Liver (tissue), 9 donors: ENCODE measurements around the gene MCF2L2. TPM values are rescaled to one million over a fixed set of nuclear protein-coding genes. Genes with fewer than 3 reads are reported as not detected.
"Not testable (repeated sequence)": the region's sequence is repeated elsewhere in the genome, so short reads cannot be mapped to it uniquely, and the experiment has no call there.

Source experiments
- DNase-seq: peaks from one replicate; pipeline ENCODE4 v3.0.0-alpha.2; 2017; ENCODE audit warnings: low spot score
- H3K27ac ChIP-seq, 2 donors: one replicate each; pipeline ENCODE4 v1.7.0; 2013; ENCODE audit warnings: inconsistent platforms in 2 of 2, low read length in 2 of 2, control low read depth in 1 of 2, low read depth in 1 of 2, mild to moderate bottlenecking in 1 of 2
- H3K27me3 ChIP-seq, 4 donors: one replicate each; pipeline versions ENCODE4 v1.6.1 to v1.7.0; 2013; ENCODE audit warnings: low read length in 3 of 4, inconsistent platforms in 1 of 4, mild to moderate bottlenecking in 1 of 4, moderate library complexity in 1 of 4; ENCODE audit not compliant: control insufficient read depth in 4 of 4, insufficient read depth in 4 of 4
- H3K36me3 ChIP-seq, 4 donors: one replicate each; pipeline versions ENCODE4 v1.6.1 to v1.7.0; 2013; ENCODE audit warnings: low read length in 3 of 4, mild to moderate bottlenecking in 3 of 4, low read depth in 1 of 4, moderate library complexity in 1 of 4; ENCODE audit not compliant: control insufficient read depth in 4 of 4, insufficient read depth in 3 of 4
- H3K4me1 ChIP-seq, 4 donors: one replicate each; pipeline versions ENCODE4 v1.6.1 to v1.7.0; 2013; ENCODE audit warnings: low read length in 3 of 4, mild to moderate bottlenecking in 3 of 4, moderate library complexity in 1 of 4; ENCODE audit not compliant: control insufficient read depth in 4 of 4, insufficient read depth in 4 of 4
- H3K4me3 ChIP-seq, 3 donors: one replicate each; pipeline versions ENCODE4 v1.6.1 to v1.7.0; 2013; ENCODE audit warnings: low read length in 3 of 3, control low read depth in 1 of 3, low read depth in 1 of 3, mild to moderate bottlenecking in 1 of 3
- H3K9ac ChIP-seq, 2 donors: one replicate each; pipeline ENCODE4 v1.7.0; 2013; ENCODE audit warnings: low read length in 2 of 2, mild to moderate bottlenecking in 2 of 2, moderate library complexity in 2 of 2, control low read depth in 1 of 2, low read depth in 1 of 2
- H3K9me3 ChIP-seq, 4 donors: one replicate each; pipeline versions ENCODE4 v1.6.1 to v1.7.0; 2013; ENCODE audit warnings: low read length in 3 of 4; ENCODE audit not compliant: control insufficient read depth in 4 of 4
- FOXA2 ChIP-seq: IDR thresholded peaks from 2 replicates; pipeline ENCODE4 v1.6.1; 2016; ENCODE audit warnings: antibody characterized with exemption
- NR2F2 ChIP-seq: IDR thresholded peaks from 2 replicates; pipeline ENCODE4 v1.6.1; 2016; ENCODE audit warnings: antibody characterized with exemption
- SP1 ChIP-seq: IDR thresholded peaks from 2 replicates; pipeline ENCODE4 v1.6.1; 2018; ENCODE audit warnings: antibody characterized with exemption, mild to moderate bottlenecking
- WGBS: extraction: QIAGEN DNeasy Blood & Tissue Kit; methylation state at CpG from one replicate; pipeline ENCODE4 v1.1.7; 2013; 5-methylcytosine and 5-hydroxymethylcytosine counted together
- polyA plus RNA-seq, 2 donors: library from polyadenylated mRNA; stranded (reverse) in 1 of 2; unstranded in 1 of 2; fragments of 200-250 nt in 1 of 2; fragments of >200 nt in 1 of 2; fragmentation: Nextera tagmentation in 1 of 2; extraction: Ambion mirVana in 1 of 2; gene quantifications; one replicate each; pipeline versions ENCODE4 v1.2.1 to v1.2.3, GENCODE V29; 2013 to 2015
- total RNA-seq, 2 donors: library from RNA; depleted of rRNA; stranded (reverse); fragments of >200 nt; gene quantifications; one replicate each; pipeline ENCODE4 v1.2.3, GENCODE V29; 2014
- TF ChIP-seq, protein P1 (sequence below): IDR thresholded peaks from 2 replicates; pipeline ENCODE4 v1.6.1; 2016; ENCODE audit warnings: antibody characterized with exemption, mild to moderate bottlenecking
- TF ChIP-seq, protein P2 (sequence below): IDR thresholded peaks from 2 replicates; pipeline ENCODE4 v1.6.1; 2016; ENCODE audit warnings: antibody characterized with exemption
- TF ChIP-seq, protein P3 (sequence below): fragments of 150-350 bp; IDR thresholded peaks from 2 replicates; pipeline ENCODE4 v1.5.1; 2017; ENCODE audit warnings: improper control_type of control experiment, low read depth, low read length; ENCODE audit not compliant: missing input control
- donor health status: healthy.
- donor health status: healthy.
- donor health status: healthy.
- donor health status: healthy.
- donor health status: healthy.

MCF2L2 gene
- total and polyA plus RNA-seq, 4 donors, result 0.02 to 0.47 (median 0.17) TPM; not detected in 1

DNA sequence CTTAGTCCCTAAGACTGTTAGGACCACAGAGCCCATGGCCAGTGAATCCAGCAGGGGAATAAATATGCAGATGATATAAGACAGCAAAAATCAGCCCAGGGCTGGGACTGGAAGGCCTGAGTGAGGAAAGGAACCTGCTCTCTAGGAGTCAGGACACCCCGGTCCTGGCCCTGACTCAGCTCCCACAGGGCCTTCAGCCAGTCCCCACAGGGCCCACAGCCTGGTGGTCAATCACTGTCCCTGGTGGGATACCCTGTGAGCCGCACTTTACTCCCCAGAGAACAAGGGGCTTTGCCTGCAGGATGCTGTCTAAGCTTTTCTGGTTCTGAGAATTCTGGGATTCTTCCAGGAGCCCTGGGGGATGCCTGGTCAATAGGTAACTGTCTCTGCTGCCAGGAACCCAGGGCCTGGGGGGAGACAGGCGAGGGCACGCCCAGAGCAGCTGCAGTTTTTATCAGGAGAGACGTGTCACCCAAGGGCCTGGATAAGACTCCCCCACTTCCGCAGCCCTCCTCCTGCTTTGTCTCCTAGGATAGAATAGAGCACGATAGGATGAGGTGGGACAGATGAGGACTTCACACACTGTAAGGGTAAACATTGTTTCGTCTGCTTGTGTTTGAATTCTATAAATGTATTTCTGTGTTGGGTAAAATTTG, 49.5 kb upstream of the MCF2L2 start:
- WGBS, result 94% methylated on average over 8 of the region's 8 CpGs
- no peak overlapping the region for H3K9ac ChIP-seq
- DNase-seq, result no peak
- no peaks in the 10 kb centered on the region for H3K27me3 ChIP-seq
- H3K27ac ChIP-seq, result no peak overlapping the region
- TF ChIP-seq, protein P1, sequence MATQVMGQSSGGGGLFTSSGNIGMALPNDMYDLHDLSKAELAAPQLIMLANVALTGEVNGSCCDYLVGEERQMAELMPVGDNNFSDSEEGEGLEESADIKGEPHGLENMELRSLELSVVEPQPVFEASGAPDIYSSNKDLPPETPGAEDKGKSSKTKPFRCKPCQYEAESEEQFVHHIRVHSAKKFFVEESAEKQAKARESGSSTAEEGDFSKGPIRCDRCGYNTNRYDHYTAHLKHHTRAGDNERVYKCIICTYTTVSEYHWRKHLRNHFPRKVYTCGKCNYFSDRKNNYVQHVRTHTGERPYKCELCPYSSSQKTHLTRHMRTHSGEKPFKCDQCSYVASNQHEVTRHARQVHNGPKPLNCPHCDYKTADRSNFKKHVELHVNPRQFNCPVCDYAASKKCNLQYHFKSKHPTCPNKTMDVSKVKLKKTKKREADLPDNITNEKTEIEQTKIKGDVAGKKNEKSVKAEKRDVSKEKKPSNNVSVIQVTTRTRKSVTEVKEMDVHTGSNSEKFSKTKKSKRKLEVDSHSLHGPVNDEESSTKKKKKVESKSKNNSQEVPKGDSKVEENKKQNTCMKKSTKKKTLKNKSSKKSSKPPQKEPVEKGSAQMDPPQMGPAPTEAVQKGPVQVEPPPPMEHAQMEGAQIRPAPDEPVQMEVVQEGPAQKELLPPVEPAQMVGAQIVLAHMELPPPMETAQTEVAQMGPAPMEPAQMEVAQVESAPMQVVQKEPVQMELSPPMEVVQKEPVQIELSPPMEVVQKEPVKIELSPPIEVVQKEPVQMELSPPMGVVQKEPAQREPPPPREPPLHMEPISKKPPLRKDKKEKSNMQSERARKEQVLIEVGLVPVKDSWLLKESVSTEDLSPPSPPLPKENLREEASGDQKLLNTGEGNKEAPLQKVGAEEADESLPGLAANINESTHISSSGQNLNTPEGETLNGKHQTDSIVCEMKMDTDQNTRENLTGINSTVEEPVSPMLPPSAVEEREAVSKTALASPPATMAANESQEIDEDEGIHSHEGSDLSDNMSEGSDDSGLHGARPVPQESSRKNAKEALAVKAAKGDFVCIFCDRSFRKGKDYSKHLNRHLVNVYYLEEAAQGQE, result no peak
- TF ChIP-seq NR2F2 (no peak), SP1 (no peak)
- TF ChIP-seq, protein P2, sequence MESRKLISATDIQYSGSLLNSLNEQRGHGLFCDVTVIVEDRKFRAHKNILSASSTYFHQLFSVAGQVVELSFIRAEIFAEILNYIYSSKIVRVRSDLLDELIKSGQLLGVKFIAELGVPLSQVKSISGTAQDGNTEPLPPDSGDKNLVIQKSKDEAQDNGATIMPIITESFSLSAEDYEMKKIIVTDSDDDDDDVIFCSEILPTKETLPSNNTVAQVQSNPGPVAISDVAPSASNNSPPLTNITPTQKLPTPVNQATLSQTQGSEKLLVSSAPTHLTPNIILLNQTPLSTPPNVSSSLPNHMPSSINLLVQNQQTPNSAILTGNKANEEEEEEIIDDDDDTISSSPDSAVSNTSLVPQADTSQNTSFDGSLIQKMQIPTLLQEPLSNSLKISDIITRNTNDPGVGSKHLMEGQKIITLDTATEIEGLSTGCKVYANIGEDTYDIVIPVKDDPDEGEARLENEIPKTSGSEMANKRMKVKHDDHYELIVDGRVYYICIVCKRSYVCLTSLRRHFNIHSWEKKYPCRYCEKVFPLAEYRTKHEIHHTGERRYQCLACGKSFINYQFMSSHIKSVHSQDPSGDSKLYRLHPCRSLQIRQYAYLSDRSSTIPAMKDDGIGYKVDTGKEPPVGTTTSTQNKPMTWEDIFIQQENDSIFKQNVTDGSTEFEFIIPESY, result no peak
- TF ChIP-seq, protein P3, sequence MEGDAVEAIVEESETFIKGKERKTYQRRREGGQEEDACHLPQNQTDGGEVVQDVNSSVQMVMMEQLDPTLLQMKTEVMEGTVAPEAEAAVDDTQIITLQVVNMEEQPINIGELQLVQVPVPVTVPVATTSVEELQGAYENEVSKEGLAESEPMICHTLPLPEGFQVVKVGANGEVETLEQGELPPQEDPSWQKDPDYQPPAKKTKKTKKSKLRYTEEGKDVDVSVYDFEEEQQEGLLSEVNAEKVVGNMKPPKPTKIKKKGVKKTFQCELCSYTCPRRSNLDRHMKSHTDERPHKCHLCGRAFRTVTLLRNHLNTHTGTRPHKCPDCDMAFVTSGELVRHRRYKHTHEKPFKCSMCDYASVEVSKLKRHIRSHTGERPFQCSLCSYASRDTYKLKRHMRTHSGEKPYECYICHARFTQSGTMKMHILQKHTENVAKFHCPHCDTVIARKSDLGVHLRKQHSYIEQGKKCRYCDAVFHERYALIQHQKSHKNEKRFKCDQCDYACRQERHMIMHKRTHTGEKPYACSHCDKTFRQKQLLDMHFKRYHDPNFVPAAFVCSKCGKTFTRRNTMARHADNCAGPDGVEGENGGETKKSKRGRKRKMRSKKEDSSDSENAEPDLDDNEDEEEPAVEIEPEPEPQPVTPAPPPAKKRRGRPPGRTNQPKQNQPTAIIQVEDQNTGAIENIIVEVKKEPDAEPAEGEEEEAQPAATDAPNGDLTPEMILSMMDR, result no peak
- H3K36me3 ChIP-seq, result no peaks in the 10 kb centered on the region
- H3K4me1 ChIP-seq, result peaks cover 2 to 13% (median 8%) of the 10 kb centered on the region in 4 donors
- H3K4me3 ChIP-seq, result no peak overlapping the region
- no peaks in the 10 kb centered on the region for H3K9me3 ChIP-seq

DNA sequence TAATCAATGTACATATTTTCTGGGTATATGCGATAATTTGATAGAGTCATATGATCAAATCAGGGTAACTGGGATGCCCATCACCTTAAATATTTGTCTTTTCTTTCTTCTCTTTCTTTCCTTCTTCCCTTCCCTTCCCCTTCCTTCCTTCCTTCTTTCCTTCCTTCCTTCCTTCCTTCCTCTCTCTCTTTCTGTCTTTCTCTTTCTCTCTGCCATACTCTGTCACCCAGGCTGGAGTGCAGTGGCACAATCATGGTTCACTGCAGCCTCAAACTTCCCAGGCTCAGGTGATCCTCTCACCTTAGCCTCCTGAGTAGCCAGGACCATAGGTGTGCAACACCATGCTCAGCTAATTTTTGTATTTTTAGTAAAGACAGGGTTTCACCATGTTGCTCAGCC, 47.3 kb upstream of the MCF2L2 start:
- H3K9me3 ChIP-seq, H3K27ac ChIP-seq, DNase-seq, H3K9ac ChIP-seq, H3K36me3 ChIP-seq, H3K27me3 ChIP-seq, H3K4me3 ChIP-seq: not testable (repeated sequence)
- 100% methylated on average over 1 of the region's 1 CpG for WGBS
- H3K4me1 ChIP-seq, result peaks cover 2 to 13% (median 10%) of the 10 kb centered on the region in 4 donors

DNA sequence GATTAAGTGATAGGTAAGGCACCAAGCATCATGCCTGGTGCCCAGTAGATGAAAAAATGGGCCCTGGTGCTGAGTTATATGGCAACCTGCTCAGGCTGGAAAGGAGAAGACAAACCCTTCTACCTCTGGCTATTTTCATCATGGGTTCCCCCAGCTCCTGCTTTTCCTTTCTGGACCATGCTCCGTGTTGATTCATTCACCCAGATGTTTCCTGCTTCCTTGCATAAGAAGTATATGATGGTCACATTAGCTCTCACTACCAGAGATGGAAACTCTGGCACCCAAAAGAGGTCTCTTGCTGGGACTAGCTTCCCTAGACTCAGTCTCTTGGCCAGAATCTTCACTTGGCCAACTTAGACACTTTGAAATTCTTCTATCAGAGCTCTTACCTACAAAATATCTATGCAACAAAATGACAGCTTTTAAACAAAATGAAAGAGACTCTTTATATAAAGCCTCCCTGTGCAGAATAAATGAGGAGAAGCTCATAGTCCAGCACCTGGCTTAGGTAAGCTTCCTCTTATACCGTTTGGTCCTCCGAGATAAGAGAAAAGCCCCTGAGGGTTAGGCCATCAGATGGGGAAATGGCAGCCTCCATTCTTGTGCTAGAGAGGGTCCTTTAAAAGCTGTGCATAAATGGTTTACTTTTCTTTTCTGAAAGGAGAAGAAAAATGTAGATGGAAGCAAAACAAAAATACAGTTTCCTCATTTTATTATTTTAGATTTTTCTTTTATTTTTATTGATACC, 46.8 kb upstream of the MCF2L2 start:
- TF ChIP-seq FOXA2, result no peak
- Histone ChIP-seq H3K9ac (no peak overlapping the region), H3K9me3 (no peaks in the 10 kb centered on the region), H3K27me3 (no peaks in the 10 kb centered on the region), H3K4me1 (peaks cover 2 to 13% (median 8%) of the 10 kb centered on the region in 4 donors), H3K36me3 (no peaks in the 10 kb centered on the region), H3K27ac (no peak overlapping the region), H3K4me3 (no peak overlapping the region)
- no peak for DNase-seq
- 72% methylated on average over 3 of the region's 3 CpGs for WGBS
